ENCODE results near the gene TMEM74B. TPM values are rescaled to one million over a fixed set of nuclear protein-coding genes. Genes with fewer than 3 reads are reported as not detected.
A peak's percentile ranks its signal among the peaks of the same experiment; 100 is the strongest.

TMEM74B gene
- total RNA-seq (1 to 10 TPM in 1 of 7 donors, under 1 TPM in 5, not detected in 1; 0.46 to 1.3 (median 0.50) TPM), polyA plus RNA-seq (1 to 10 TPM in 2 of 3 donors, under 1 TPM in 1; 0.77 to 2.7 (median 2.1) TPM)
- long read RNA-seq, donor 1, partial matches to known transcripts = 0 of 1 reads
- long read RNA-seq, donor 1, other reads (novel, unspliced or antisense) = 0 of 1 reads
- long read RNA-seq, donor 2 = 0 reads

- H3K27me3 ChIP-seq (replicated peaks in 1 of 7) = peaks cover 0 to 46% (median 16%) of the 10 kb centered on the region in 7 donors
- DNase-seq = no peak
- 2 to 20% (median 3%) methylated on average over 2 to 76 of the region's 76 CpGs for WGBS, 5 donors
Measured at GRCh38 chr20:1184638-1185315, at the start of gene TMEM74B. TSS of gene TMEM74B (minus strand) at chr20:1184981. CDS start at chr20:1183801, 1,180 bp downstream.

GRCh38 chr20:1232286-1233111, 47.7 kb upstream of the TMEM74B start:
- DNase-seq = no peak
- TF ChIP-seq POLR2A (IDR thresholded peaks at IDR 0.05) (no peak), POLR2AphosphoS5 (IDR thresholded peaks at IDR 0.05) (no peak)
- TF ChIP-seq, protein P1, sequence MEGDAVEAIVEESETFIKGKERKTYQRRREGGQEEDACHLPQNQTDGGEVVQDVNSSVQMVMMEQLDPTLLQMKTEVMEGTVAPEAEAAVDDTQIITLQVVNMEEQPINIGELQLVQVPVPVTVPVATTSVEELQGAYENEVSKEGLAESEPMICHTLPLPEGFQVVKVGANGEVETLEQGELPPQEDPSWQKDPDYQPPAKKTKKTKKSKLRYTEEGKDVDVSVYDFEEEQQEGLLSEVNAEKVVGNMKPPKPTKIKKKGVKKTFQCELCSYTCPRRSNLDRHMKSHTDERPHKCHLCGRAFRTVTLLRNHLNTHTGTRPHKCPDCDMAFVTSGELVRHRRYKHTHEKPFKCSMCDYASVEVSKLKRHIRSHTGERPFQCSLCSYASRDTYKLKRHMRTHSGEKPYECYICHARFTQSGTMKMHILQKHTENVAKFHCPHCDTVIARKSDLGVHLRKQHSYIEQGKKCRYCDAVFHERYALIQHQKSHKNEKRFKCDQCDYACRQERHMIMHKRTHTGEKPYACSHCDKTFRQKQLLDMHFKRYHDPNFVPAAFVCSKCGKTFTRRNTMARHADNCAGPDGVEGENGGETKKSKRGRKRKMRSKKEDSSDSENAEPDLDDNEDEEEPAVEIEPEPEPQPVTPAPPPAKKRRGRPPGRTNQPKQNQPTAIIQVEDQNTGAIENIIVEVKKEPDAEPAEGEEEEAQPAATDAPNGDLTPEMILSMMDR (IDR thresholded peaks at IDR 0.05 in 8 of 11, conservative IDR thresholded peaks at IDR 0.05 in 3 of 11) = no peak
- H3K27me3 ChIP-seq (replicated peaks in 1 of 7) = peaks cover 0 to 56% (median 31%) of the 10 kb centered on the region in 7 donors
- no peaks in the 10 kb centered on the region for H3K9me3 ChIP-seq
- WGBS, 5 donors = 85 to 96% (median 90%) methylated on average over 3 of the region's 3 CpGs
- intact Hi-C loops (cut with DNase I; ENCODE audit: low total_unique reads) = no loop called here
- H3K4me3 ChIP-seq = no peak overlapping the region
- H3K27ac ChIP-seq = no peak overlapping the region
- peaks cover 0 to 1% (median 0%) of the 10 kb centered on the region in 6 donors for H3K4me1 ChIP-seq
- no peaks in the 10 kb centered on the region for H3K36me3 ChIP-seq

More at GRCh38 chr20:1184638-1185315, at the start of gene TMEM74B:
- Histone ChIP-seq H3K9me3 (no peaks in the 10 kb centered on the region), H3K4me1 (peaks cover 0 to 24% (median 17%) of the 10 kb centered on the region in 6 donors), H3K27ac (no peak within 1 kb of the TSS), H3K4me3 (peak within 1 kb of the TSS; percentile 21 to 74 (median 43)), H3K36me3 (peaks cover 0 to 11% (median 4%) of the 10 kb centered on the region in 6 donors)
- intact Hi-C loops (cut with DNase I; ENCODE audit: low total_unique reads) = no loop called here
- no peak for TF ChIP-seq POLR2A (IDR thresholded peaks at IDR 0.05)
- TF ChIP-seq, protein P1 (IDR thresholded peaks at IDR 0.05 in 8 of 11, conservative IDR thresholded peaks at IDR 0.05 in 3 of 11) = peak in 1 of 11 experiments; percentile 10
- TF ChIP-seq POLR2AphosphoS5 (IDR thresholded peaks at IDR 0.05) = peak in 1 of 3 donors; percentile 44

- no peak overlapping the region for H3K4me3 ChIP-seq
- WGBS, 5 donors = 84 to 94% (median 90%) methylated on average over 3 of the region's 3 CpGs
- intact Hi-C loops (cut with DNase I; ENCODE audit: low total_unique reads) = no loop called here
- peaks cover 0 to 25% (median 16%) of the 10 kb centered on the region in 6 donors for H3K4me1 ChIP-seq
- H3K27ac ChIP-seq = no peak overlapping the region
- no peaks in the 10 kb centered on the region for H3K36me3 ChIP-seq
- peaks cover 0 to 71% (median 47%) of the 10 kb centered on the region in 7 donors for H3K27me3 ChIP-seq (replicated peaks in 1 of 7)
- TF ChIP-seq, protein P1 (IDR thresholded peaks at IDR 0.05 in 8 of 11, conservative IDR thresholded peaks at IDR 0.05 in 3 of 11) = no peak
- TF ChIP-seq POLR2AphosphoS5 (IDR thresholded peaks at IDR 0.05) (no peak), POLR2A (IDR thresholded peaks at IDR 0.05) (no peak)
- no peak for DNase-seq
- no peaks in the 10 kb centered on the region for H3K9me3 ChIP-seq
Measured at GRCh38 chr20:1229541-1229940, 44.8 kb upstream of the TMEM74B start.

All from spleen (tissue), 13 donors.